Stimulated activated CD8-positive, alpha-beta memory T cell treated with anti-CD3 and anti-CD28 coated beads, Interleukin-4, amount 100 ng/mL, for 48 hours (primary cell): ENCODE results near the gene ZFPM1.

ENCODE experiments used
- DNase-seq: peaks from one replicate; pipeline ENCODE4 v3.0.0-alpha.2; 2020

The ZFPM1 gene

DNA sequence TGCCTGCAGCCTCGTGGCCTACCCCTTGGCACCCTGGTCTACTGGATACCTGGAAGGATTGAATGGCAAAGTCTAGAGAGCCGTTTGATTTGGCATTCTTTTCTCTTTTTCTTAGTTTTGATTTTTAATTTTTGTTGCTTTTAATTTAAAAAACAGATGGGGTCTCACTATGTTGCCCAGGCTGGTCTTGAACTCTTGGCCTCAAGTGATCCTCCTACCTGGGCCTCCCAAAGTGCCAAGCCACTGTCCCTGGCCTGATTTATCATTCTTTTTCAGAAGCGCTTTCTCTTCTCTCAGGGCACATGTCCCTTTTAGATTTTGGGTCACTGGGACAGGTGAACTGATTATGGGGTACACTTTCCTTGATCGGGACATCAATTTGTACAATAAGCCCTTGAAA lies 128.0 kb downstream of the ZFPM1 start:
- no peak for DNase-seq

DNA sequence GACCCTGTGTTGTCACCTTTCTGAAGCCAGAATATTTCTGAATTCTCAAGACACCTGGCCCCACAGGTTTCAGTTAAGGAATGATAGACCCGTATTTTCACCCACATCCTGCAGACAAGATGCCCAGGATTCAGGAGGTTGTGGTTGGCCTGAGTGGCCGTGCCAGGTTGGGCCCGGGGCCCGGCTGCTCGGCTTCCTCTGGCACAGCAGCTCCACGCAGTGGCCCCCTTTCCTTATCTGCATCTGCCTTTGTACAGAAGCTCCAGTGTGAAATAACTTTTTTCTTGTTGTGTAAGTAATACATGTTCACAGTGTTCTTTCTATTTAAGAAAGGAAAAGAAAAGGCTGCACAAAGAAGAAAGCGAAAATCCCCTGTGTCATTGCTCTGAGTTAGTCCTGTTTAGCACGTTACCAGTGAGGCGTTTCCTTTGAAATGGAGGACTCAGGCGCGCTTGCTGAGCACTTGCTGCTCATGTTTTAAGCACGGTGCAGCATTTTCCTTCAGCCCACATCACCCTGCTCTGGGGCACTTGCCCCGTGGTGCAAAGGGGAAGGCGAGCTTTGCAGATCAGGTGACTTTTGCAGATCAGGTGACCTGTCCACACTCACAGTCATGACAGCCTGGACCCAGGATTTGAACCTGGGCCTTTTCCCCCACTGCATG lies 130.0 kb downstream of the ZFPM1 start:
- DNase-seq, result no peak

DNA sequence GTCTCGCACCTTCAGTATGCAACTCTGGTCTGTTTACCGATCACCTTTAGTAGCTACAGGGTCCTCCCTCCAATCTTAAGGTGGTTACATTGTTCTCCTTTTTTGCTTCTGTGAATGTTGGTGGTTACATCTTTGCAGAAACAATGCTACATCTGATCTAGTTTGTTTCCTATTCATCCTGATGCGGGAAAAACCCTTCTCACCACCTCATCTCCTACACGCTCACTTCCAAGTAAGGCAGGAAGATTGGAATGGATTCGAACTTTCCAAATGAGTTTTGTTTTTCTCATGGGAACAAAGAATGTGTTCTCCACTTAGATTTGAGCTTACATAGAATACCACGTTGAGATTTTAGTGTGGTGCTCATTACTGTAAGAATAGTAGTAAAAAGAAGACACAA lies 131.6 kb downstream of the ZFPM1 start:
- DNase-seq, result no peak

GRCh38 chr16:88585269-88585668 lies 132.2 kb downstream of the ZFPM1 start:
- no peak for DNase-seq

- no peak for DNase-seq
Measured at GRCh38 chr16:88585927-88586581, 133.0 kb downstream of the ZFPM1 start.
